GM12892 (cell line): ENCODE results near the gene HOXC6.

ENCODE experiments used
- POLR2A ChIP-seq: IDR thresholded peaks from 2 replicates; pipeline ENCODE4 v1.6.1; 2011; ENCODE audit warnings: low read depth, low read length, control low read depth
- POLR2AphosphoS5 ChIP-seq: IDR thresholded peaks from 2 replicates; pipeline ENCODE4 v1.6.1; 2011; ENCODE audit warnings: low read depth, low read length, control low read depth
- TAF1 ChIP-seq: IDR thresholded peaks from 2 replicates; pipeline ENCODE4 v1.6.1; 2011; ENCODE audit warnings: low read depth, mild to moderate bottlenecking, control low read depth, low read length, borderline replicate concordance

- TF ChIP-seq POLR2AphosphoS5 = no peak
- TF ChIP-seq TAF1 = no peak
- no peak for TF ChIP-seq POLR2A
Observed at GRCh38 chr12:54002278-54002914, 25.8 kb upstream of the HOXC6 start.
